Activated naive CD8-positive, alpha-beta T cell treated with anti-CD3 and anti-CD28 coated beads, Interleukin-2, amount 50 U/mL, for 16 hours (primary cell): ENCODE data around the gene VRK3.
"Not testable (repeated sequence)": the region's sequence is repeated elsewhere in the genome, so short reads cannot be mapped to it uniquely, and the experiment has no call there.

Experiments used
- DNase-seq: peaks from one replicate; pipeline ENCODE4 v3.0.0-alpha.2; 2020; ENCODE audit warnings: low read depth, low spot score

The VRK3 gene

DNA sequence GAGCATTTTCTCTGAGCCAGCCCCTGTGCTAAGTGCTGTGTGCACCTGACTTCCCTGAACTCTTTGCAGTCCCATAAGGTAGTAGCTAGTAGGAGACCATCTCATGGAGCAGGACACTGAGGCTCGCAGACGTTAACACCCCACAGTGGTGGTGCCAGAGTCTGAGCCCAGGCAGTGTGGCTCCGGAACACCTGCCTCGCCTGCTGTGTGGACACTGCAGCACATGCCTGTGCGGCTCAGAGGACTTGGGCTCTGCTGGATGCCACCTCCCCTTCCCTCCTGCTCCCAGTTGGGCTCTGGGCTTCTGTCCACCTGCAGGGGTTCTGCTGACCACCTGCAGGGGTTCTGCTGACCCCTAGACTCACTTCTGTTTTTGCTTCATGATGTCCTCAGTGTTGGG, 37.2 kb downstream of the VRK3 start:
- DNase-seq = no peak

- DNase-seq = peak; percentile 38
Measured at GRCh38 chr19:49987159-49987698, 37.9 kb downstream of the VRK3 start.

DNA sequence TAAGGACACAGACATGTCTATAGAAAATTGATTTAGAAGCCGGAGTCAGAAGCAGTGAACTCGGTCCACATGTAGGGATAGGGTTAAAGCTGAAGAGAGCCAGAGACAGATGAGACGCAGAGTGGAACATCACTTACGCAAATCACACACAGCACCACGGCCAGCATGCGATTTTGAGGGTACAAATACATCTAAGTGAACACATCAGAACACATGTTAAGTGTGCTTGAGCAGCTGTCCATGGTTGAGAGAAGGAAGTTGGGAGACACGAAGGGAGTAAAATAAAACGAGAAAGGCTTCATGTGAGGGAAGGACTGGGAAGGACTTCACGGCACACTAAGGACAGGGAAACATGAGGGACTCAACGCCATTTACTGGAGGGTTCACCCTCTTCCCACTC, 38.8 kb downstream of the VRK3 start:
- DNase-seq = no peak

DNA sequence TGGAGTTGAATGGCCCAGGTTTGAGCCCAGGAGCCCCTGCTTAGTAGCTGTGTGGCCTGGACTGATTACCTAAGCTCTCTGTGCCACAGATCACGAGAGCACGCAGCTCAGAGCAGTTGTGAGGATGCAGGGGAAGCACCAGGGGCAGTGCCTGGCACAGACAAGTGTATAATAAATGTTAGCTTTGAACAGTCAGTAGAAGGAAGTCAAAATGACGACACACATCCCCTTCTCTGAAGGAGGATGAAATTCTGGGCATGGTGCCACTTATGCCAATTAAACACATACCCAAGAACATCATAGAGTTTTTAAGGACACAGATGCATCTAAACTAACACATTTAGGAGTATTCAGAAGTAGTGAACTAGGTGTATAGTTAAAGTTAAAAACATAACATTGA, 39.3 kb downstream of the VRK3 start:
- DNase-seq = no peak

DNA sequence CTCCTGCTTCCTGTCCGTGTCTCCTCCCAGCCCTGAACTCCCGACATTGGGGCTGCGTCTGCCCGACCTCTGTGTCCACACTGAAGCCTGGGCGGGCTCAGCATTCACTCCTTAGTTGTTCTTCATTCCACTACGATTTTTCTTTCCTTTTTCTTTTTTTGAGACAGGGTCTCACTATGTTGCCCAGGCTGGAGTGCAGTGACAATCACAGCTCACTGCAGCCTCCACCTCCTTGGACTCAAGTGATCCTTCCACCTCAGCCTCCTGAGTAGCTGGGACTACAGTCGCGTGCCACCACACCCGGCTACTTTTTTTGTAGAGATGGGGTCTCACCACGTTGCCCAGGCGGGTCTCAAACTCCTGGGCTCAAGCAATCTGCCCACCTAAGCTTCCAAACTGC, 40.7 kb downstream of the VRK3 start:
- no peak for DNase-seq

DNA sequence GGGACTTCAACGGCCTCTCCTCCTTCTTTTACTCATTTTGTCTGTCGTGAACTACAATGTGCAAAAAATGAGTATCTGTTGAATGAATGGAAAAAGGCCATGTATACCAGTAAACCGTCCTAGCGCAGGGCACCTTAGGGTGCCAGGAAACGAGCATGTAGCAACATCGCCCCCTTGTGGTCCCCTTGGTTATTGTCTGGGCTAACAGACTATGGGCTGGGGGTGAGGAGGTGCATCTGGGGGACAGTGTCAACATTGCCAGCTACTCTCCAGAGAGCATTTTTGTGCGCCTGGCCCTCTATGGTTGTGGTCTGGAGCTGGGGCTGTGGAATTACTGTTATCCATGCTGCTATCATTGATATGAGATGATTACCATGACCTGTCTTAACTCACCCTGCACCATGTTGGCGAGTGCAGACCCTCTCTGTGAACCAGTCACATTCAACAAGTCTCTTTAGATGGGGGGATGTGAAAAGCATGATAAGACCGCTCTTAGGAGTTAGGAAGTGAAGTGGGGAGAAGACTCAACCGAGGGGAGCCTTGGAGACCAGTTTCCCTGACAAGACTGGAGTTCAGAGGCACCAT, 41.4 kb downstream of the VRK3 start:
- peak; percentile 61 for DNase-seq

- no peak for DNase-seq
Measured at GRCh38 chr19:49981603-49982593, 43.3 kb downstream of the VRK3 start.

DNA sequence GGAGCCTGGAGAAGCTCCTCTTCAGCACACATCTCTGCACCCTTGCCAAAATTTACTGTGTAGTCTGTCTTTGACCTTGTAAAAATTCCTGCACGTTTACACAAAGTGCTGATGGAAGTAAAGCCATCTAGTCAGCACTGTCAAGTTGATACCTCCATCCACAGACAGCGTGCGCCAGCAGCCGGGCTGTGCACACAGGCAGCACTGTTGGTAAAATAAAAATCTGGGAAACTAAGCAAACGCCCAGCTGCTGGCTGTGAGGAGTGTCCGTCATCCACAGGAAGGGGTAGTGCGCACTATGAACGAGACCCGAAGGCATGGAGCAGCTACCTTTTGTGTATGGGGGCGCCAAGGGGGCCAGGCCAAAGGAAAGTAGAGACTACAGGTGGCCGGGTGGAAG, 46.8 kb downstream of the VRK3 start:
- DNase-seq = no peak

DNA sequence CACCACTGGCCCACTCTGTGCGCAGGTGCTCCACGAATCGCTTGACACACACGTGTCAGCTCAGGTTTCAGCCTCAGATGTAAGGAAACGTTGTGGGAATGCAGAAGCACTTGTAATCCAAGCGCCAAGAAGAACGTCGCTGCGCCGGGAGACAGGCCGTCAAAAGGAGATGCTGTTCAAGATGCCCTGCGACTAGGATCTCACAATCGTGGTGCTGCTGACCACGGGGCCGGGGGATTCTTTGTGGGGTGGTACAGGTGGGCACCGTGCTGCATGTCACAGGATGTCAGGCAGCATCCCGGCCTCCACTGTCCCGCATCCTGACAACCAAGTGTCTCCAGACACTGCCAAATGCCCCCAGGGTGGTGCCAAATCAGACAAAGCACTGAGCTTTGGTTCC, 47.3 kb downstream of the VRK3 start:
- no peak for DNase-seq

- DNase-seq = no peak
Measured at GRCh38 chr19:49977076-49977475, 48.1 kb downstream of the VRK3 start.

GRCh38 chr19:49976496-49976895, 48.7 kb downstream of the VRK3 start:
- no peak for DNase-seq

DNA sequence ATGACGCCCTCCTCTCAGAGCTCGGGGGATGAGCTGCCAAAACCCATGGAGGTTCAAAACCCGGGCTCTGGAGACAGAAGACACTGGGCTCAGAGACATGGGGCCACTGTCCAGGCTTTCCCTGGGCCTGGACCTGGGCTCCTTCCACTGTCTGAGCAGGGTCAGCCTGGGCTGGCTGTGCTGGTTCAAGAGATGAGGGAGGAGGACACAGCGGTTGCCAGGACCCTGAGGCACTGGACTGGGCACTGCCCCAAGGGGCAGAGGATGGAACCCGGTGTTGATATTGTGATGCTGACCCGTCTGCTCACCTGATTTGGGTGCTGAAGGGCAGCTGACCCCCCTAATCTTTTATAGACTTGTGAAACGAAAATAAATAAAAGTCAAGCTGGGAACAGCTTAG, 50.1 kb downstream of the VRK3 start:
- no peak for DNase-seq

GRCh38 chr19:49973987-49974386, 51.2 kb downstream of the VRK3 start:
- DNase-seq = no peak

DNA sequence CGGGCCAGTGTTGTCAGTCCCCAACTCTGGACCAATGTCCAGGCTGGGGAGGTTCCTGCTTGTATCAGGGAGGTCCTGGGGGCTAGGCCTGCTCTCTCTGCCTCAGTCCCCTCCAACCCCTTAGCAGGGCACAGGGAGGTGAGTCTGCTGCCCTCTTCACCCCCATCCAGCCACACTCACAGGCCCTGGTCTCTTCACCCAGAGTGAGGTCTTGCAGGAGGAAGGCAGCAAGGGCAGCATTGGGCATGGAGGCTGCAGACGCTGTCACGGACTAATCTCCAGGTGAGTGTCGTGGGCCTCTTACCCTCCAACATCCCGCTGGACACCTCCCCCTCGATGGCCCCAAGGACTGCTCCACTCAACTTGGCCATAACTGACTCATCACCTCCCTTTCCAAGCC, 52.3 kb downstream of the VRK3 start:
- no peak for DNase-seq

GRCh38 chr19:49971991-49972411, 53.2 kb downstream of the VRK3 start:
- DNase-seq = no peak

- DNase-seq = not testable (repeated sequence)
Measured at GRCh38 chr19:49969355-49969754, 55.8 kb downstream of the VRK3 start.

GRCh38 chr19:49968279-49968922, 56.8 kb downstream of the VRK3 start:
- no peak for DNase-seq

DNA sequence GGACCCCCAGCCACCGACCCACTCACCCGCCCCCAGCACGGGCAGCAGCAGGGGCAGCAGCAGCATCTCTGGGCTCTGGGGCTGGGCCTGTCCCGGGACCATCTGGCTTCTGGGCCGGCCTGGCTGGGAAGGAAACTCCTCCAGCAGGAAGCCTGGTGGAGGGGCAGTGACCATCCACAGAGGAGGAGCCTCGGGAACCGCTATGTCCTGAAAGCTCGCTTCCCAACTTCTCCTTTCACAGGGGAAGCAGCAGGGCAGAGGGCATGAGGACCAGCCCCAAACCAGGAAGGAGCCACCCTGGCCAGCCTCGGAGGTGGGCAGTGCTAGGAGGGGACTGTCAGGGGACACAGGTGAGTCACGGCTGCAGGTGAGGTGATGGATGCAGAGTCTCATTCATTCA, 64.2 kb downstream of the VRK3 start, which contains the start of gene SIGLEC11:
SIGLEC11 (minus strand) TSS at position 193 of the 400 bp plus-strand sequence; CDS start at position 102, 91 bp downstream.
- DNase-seq = not testable (repeated sequence)

DNA sequence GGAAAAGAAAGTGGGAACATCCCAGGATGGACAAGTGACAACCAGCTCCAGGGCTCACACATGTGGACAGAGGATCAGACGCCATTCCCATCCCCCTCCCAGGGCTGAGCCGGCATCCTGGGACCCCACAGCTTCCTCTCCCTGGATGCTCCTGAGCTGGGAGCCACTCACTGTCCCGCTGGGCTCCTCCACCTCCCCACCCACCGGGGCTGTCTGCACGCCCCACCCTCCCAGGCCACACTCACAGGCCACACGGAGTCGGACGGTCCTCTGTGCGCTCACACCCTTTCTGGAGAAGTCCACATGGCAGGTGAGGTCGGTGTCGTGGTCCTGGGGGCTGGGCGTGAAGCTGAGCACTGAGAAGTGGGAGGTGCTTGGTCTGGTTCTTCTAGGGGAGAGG, 65.3 kb downstream of the VRK3 start:
- not testable (repeated sequence) for DNase-seq

GRCh38 chr19:49958596-49958995, 66.6 kb downstream of the VRK3 start:
- DNase-seq = not testable (repeated sequence)

DNA sequence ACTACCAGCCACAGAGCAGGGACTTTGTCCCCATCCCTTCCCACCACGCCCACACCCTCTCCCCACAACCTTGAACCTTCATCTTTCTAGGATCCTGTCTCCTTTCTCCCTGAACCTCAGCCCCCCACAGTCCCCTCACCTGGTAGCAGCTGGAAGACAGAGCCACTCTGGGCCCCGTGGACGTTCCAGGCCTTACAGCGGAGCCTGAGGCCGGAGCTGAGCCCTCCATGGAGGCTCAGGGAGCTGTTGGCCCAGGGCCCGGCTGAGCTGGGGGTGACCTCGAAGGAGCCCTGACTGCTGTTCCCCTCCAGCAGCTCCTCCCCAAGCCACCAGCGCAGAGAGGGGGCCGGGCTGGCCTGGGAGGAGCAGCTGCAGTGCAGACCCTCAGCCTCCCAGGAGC, 67.0 kb downstream of the VRK3 start:
- DNase-seq = not testable (repeated sequence)
